Gastroesophageal sphincter (tissue), 4 donors: Measurements from ENCODE around the gene SNED1. TPM values are rescaled to one million over a fixed set of nuclear protein-coding genes. Genes with fewer than 3 reads are reported as not detected.
A peak's percentile ranks its signal among the peaks of the same experiment; 100 is the strongest.

Source experiments
- ATAC-seq: fragments of 150-250 bp; one replicate; pipeline ENCODE4 v1.9.1; 2016; ENCODE audit warnings: mild to moderate bottlenecking, moderate library complexity
- H3K27ac ChIP-seq, 4 donors: fragments of 200-600 bp; sonication (generic) in 3 of 4; 1 replicate in 3 of 4; 2 replicates in 1 of 4; pipeline ENCODE4 v1.5.1; 2016 to 2019
- H3K27me3 ChIP-seq: fragments of 200-600 bp; sonication (generic); one replicate; pipeline ENCODE4 v1.5.1; 2019
- H3K36me3 ChIP-seq, 2 donors: fragments of 200-600 bp; sonication (generic); one replicate each; pipeline ENCODE4 v1.5.1; 2019; ENCODE audit warnings: control low read depth in 1 of 2
- H3K4me1 ChIP-seq, 3 donors: fragments of 200-600 bp; sonication (generic); 1 replicate in 2 of 3; 2 replicates in 1 of 3; pipeline ENCODE4 v1.5.1; 2016 to 2019; ENCODE audit warnings: control low read depth in 2 of 3
- H3K4me3 ChIP-seq, 2 donors: fragments of 200-600 bp; sonication (generic); one replicate each; pipeline ENCODE4 v1.5.1; 2019; ENCODE audit warnings: mild to moderate bottlenecking in 1 of 2, moderate library complexity in 1 of 2
- H3K9me3 ChIP-seq, 3 donors: fragments of 200-600 bp; sonication (generic); one replicate each; pipeline ENCODE4 v1.5.1; 2017 to 2019; ENCODE audit warnings: control low read depth in 2 of 3
- EP300 ChIP-seq: sonication (generic); formaldehyde crosslinking; IDR thresholded peaks from one replicate; pipeline ENCODE4 v1.6.1; 2017; ENCODE audit warnings: antibody characterized with exemption, mild to moderate bottlenecking
- POLR2A ChIP-seq, 2 donors: fragments of 450-650 bp; IDR thresholded peaks; one replicate each; pipeline ENCODE4 v1.6.1; 2017; ENCODE audit warnings: antibody characterized with exemption in 2 of 2, mild to moderate bottlenecking in 2 of 2, moderate library complexity in 1 of 2
- POLR2AphosphoS5 ChIP-seq: sonication (generic); formaldehyde crosslinking; IDR thresholded peaks from one replicate; pipeline ENCODE4 v1.6.1; 2017; ENCODE audit warnings: antibody characterized with exemption
- WGBS, 2 donors: methylation state at CpG; one replicate each; pipeline ENCODE4 v1.1.5; 2018; ENCODE audit warnings: low coverage in 1 of 2; 5-methylcytosine and 5-hydroxymethylcytosine counted together
- total RNA-seq, 4 donors: library from RNA; depleted of rRNA; stranded (reverse); fragments of >200 nt; gene quantifications; one replicate each; pipeline ENCODE4 v1.1.0, GENCODE V29; 2016
- TF ChIP-seq, protein P1 (sequence below), 4 experiments: fragments of 200-600 bp in 2 of 4; fragments of 450-650 bp in 2 of 4; sonication (generic) in 1 of 4; IDR thresholded peaks; one replicate each; pipeline ENCODE4 v1.5.1; 2017 to 2019; ENCODE audit warnings: antibody characterized with exemption in 4 of 4, mild to moderate bottlenecking in 2 of 4, moderate library complexity in 2 of 4

The SNED1 gene
- total RNA-seq, 4 donors from 2014 or later, result 8.3 to 29.9 (median 14.6) TPM

DNA sequence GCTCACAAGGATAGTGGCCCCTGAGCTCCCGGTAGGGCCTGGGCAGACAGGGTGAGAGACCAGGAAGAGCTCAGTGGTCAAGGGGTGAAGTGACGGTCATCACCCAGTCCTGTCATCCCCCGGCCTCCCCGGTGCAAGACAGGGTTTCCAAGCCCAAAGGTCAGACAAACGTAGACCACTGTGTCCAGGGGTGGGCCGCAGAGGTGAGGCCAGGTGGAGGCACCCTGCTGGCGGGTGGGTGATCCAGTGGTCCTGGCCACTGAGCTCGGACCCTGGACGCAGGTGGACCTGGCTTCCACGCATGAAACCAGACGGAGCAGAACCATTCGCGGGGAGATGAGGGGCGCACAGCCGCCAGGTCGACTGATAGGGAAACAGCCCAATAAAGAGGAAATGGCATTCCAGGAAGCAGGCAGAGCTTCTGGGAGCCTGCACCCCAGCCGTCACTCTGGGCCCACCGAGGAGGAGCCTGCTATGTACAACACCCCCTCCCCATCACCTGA is 14.4 kb upstream of the SNED1 start:
- Histone ChIP-seq H3K9me3 (peaks cover 0 to 13% (median 0%) of the 10 kb centered on the region in 3 donors), H3K4me3 (no peak overlapping the region), H3K27ac (no peak overlapping the region), H3K27me3 (peaks cover 48% of the 10 kb centered on the region), H3K4me1 (peaks cover 0 to 19% (median 9%) of the 10 kb centered on the region in 3 donors), H3K36me3 (no peaks in the 10 kb centered on the region)
- ATAC-seq, result no peak
- TF ChIP-seq EP300 (no peak), POLR2AphosphoS5 (no peak), POLR2A (IDR thresholded peaks at IDR 0.05) (no peak)
- TF ChIP-seq, protein P1, sequence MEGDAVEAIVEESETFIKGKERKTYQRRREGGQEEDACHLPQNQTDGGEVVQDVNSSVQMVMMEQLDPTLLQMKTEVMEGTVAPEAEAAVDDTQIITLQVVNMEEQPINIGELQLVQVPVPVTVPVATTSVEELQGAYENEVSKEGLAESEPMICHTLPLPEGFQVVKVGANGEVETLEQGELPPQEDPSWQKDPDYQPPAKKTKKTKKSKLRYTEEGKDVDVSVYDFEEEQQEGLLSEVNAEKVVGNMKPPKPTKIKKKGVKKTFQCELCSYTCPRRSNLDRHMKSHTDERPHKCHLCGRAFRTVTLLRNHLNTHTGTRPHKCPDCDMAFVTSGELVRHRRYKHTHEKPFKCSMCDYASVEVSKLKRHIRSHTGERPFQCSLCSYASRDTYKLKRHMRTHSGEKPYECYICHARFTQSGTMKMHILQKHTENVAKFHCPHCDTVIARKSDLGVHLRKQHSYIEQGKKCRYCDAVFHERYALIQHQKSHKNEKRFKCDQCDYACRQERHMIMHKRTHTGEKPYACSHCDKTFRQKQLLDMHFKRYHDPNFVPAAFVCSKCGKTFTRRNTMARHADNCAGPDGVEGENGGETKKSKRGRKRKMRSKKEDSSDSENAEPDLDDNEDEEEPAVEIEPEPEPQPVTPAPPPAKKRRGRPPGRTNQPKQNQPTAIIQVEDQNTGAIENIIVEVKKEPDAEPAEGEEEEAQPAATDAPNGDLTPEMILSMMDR (IDR thresholded peaks at IDR 0.05), result no peak
- WGBS, 2 donors, result 20 to 30% methylated on average over 2 of the region's 18 CpGs

DNA sequence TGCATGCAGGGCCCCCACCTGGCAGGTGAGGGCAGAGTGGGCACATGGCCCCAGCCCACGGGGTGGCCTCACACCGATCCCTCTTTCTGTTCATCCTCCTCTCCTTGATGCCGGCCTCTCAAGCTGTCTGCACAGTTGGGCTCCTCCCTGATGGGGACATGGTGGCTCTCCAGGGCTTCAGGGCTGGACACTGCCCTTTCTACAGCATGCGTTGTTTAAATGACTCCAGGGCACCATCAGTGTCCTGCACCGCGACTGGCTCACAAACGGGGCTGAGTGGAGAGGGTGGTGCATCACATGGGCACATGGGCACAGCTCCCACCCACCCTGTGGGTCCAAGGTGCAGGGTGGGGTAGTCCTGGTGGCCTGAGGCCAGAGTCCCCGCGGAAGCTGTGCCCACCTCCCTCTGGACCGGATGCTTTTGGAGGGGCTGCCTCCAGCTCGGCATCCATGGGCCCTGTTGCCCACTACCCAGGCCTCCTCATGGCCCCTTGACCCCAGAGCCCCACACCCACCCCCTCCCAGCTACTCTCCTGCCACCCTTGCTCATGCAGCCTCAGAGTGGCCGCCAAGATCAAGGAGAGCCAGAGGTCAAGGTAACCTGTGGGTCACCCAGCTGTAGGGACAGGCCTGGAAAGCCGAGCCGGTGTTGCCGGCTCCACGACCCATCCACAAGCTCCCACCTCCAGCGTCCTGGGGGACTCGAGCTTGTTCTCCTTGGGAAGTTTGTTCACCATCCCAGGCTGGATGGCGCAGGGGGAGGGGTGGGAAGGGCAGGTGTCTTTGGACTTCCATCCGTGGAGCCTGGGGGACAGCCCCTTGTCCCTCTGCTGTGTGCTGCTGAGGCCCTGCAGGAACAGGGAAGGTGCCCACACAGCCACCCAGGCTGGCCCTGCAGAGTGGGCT is 12.3 kb upstream of the SNED1 start:
- no peak for ATAC-seq
- Histone ChIP-seq H3K27ac (peak overlapping the region in 1 of 4 donors; percentile 42), H3K4me3 (no peak overlapping the region), H3K9me3 (peaks cover 0 to 13% (median 0%) of the 10 kb centered on the region in 3 donors), H3K27me3 (peaks cover 48% of the 10 kb centered on the region), H3K36me3 (no peaks in the 10 kb centered on the region), H3K4me1 (peaks cover 0 to 29% (median 9%) of the 10 kb centered on the region in 3 donors)
- no peak for TF ChIP-seq EP300
- no peak for TF ChIP-seq POLR2AphosphoS5
- no peak for TF ChIP-seq POLR2A (IDR thresholded peaks at IDR 0.05)
- TF ChIP-seq, protein P1 (IDR thresholded peaks at IDR 0.05), result no peak
- WGBS, 2 donors, result 0 to 69% methylated on average over 1 to 2 of the region's 20 CpGs

DNA sequence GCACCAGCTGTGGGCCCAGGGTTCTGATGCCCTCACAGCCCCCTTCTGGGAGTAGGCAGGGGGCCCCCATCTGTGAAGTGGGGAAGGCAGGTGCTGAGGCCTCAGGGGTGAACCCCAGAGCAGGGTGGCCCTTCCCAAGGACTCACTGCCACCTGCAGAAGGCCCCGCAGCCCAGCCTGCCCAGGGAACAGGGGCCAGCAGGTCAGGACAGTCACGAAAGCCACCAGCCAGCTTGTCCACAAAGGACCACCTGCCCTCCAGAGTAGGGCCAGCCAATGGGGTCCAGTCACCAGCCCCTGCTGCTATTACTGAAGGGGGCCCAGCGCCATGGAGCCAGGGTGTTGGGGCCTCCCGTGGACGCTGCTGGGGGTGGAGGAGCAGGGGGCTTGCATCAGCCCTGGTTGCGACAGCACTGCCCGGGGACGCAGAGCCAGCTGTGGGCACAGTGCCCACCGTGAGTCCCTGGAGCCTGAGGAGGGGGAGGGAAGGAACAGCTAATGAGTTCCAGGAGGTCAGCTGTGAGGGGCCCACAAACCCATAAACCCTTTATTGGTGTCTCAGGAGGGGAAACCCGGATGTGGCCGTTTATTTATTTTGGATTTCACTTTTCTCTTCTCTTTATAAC is 11.5 kb upstream of the SNED1 start:
- 20 to 42% methylated on average over 1 to 3 of the region's 11 CpGs for WGBS, 2 donors
- peak; percentile 54 for ATAC-seq
- H3K9me3 ChIP-seq, result peaks cover 0 to 13% (median 0%) of the 10 kb centered on the region in 3 donors
- H3K4me1 ChIP-seq, result peaks cover 0 to 37% (median 13%) of the 10 kb centered on the region in 3 donors
- TF ChIP-seq EP300, result no peak
- TF ChIP-seq, protein P1 (IDR thresholded peaks at IDR 0.05), result no peak
- no peak for TF ChIP-seq POLR2A (IDR thresholded peaks at IDR 0.05)
- no peak for TF ChIP-seq POLR2AphosphoS5
- H3K27me3 ChIP-seq, result peaks cover 42% of the 10 kb centered on the region
- H3K27ac ChIP-seq, result peak overlapping the region in 1 of 4 donors; percentile 42
- H3K36me3 ChIP-seq, result no peaks in the 10 kb centered on the region
- no peak overlapping the region for H3K4me3 ChIP-seq

DNA sequence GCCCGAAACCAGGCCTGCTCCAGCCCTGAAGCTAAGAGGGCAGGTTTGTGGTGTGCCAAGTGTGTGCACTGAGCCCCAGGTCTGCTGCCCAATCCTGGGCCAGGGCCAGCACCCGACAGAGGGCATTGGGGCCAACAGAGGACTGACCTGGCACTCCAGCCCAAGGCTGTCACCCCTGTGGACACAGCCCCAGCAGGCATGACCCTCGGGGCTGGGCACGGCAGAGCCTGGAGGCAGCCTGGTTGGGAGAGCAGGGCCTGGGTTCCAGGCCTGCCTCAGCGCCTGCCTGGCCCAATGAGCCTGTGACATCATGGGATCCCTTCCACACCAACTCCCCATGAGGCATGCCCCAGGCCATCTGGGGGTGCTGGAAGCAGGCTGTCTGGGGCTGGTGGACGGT is 10.8 kb upstream of the SNED1 start:
- H3K4me3 ChIP-seq, result no peak overlapping the region
- H3K27ac ChIP-seq, result peak overlapping the region in 1 of 4 donors; percentile 44
- no peak for ATAC-seq
- no peaks in the 10 kb centered on the region for H3K36me3 ChIP-seq
- peaks cover 0 to 13% (median 0%) of the 10 kb centered on the region in 3 donors for H3K9me3 ChIP-seq
- TF ChIP-seq POLR2AphosphoS5 (no peak), EP300 (no peak), POLR2A (IDR thresholded peaks at IDR 0.05) (no peak)
- TF ChIP-seq, protein P1 (IDR thresholded peaks at IDR 0.05), result no peak
- H3K4me1 ChIP-seq, result peaks cover 0 to 44% (median 13%) of the 10 kb centered on the region in 3 donors
- H3K27me3 ChIP-seq, result peaks cover 35% of the 10 kb centered on the region
- 100% methylated on average over 1 of the region's 6 CpGs; no CpG with 5 or more reads in 1 of the 2 donors for WGBS, 2 donors
